ENCODE measurements around the gene LRRC3B.

GRCh38 chr3:26630669-26631389 lies 8.3 kb downstream of the LRRC3B start:
- no peak for TF ChIP-seq ZNF384 (IDR thresholded peaks at IDR 0.05)
- no peak for TF ChIP-seq SP1 (IDR thresholded peaks at IDR 0.05)
- no peak for TF ChIP-seq FOXM1 (IDR thresholded peaks at IDR 0.05; ENCODE audit: borderline replicate concordance)
- TF ChIP-seq TARDBP (IDR thresholded peaks at IDR 0.05): no peak
- TF ChIP-seq ELF4 (IDR thresholded peaks at IDR 0.05): no peak
- no peak for TF ChIP-seq SUZ12 (IDR thresholded peaks at IDR 0.05)
- TF ChIP-seq FOXA1 (IDR thresholded peaks at IDR 0.05): no peak
- no peak for TF ChIP-seq L3MBTL2 (conservative IDR thresholded peaks at IDR 0.05)
- no peak for TF ChIP-seq FOXK2 (IDR thresholded peaks at IDR 0.05)
- no peak for TF ChIP-seq NFRKB (IDR thresholded peaks at IDR 0.05)
- no peak for TF ChIP-seq HDGF (IDR thresholded peaks at IDR 0.05; ENCODE audit: borderline replicate concordance)
- TF ChIP-seq BHLHE40 (IDR thresholded peaks at IDR 0.05; ENCODE audit: borderline replicate concordance): no peak
- TF ChIP-seq, protein P1, sequence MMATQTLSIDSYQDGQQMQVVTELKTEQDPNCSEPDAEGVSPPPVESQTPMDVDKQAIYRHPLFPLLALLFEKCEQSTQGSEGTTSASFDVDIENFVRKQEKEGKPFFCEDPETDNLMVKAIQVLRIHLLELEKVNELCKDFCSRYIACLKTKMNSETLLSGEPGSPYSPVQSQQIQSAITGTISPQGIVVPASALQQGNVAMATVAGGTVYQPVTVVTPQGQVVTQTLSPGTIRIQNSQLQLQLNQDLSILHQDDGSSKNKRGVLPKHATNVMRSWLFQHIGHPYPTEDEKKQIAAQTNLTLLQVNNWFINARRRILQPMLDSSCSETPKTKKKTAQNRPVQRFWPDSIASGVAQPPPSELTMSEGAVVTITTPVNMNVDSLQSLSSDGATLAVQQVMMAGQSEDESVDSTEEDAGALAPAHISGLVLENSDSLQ (IDR thresholded peaks at IDR 0.05): no peak

Data from HEK293T (cell line).